ENCODE results near the gene GAGE10.

- TF ChIP-seq, protein P1, sequence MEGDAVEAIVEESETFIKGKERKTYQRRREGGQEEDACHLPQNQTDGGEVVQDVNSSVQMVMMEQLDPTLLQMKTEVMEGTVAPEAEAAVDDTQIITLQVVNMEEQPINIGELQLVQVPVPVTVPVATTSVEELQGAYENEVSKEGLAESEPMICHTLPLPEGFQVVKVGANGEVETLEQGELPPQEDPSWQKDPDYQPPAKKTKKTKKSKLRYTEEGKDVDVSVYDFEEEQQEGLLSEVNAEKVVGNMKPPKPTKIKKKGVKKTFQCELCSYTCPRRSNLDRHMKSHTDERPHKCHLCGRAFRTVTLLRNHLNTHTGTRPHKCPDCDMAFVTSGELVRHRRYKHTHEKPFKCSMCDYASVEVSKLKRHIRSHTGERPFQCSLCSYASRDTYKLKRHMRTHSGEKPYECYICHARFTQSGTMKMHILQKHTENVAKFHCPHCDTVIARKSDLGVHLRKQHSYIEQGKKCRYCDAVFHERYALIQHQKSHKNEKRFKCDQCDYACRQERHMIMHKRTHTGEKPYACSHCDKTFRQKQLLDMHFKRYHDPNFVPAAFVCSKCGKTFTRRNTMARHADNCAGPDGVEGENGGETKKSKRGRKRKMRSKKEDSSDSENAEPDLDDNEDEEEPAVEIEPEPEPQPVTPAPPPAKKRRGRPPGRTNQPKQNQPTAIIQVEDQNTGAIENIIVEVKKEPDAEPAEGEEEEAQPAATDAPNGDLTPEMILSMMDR (IDR thresholded peaks at IDR 0.05 in 2 of 3, conservative IDR thresholded peaks at IDR 0.05 in 1 of 3; ENCODE audit: borderline replicate concordance in 1 of 3, insufficient read depth in 1 of 3, low read depth in 2 of 3, low read length in 2 of 3), result peak; percentile 16 to 23 (median 20); a peak in 3 of 6 replicates
- no peak for TF ChIP-seq EZH2phosphoT487 (IDR thresholded peaks at IDR 0.05; ENCODE audit: borderline replicate concordance)
Measured at GRCh38 chrX:49282647-49283011, 20.8 kb upstream of the GAGE10 start.
